ENCODE data around the gene CFAP141.
A peak's percentile ranks its signal among the peaks of the same experiment; 100 is the strongest.
"Not testable (repeated sequence)": the region's sequence is repeated elsewhere in the genome, so short reads cannot be mapped to it uniquely, and the experiment has no call there.

The CFAP141 gene

GRCh38 chr1:154206196-154206595 lies at the start of gene CFAP141:
Gene CFAP141 (minus strand): TSS chr1:154206333. CDS start chr1:154206307, 26 bp downstream.
- in situ Hi-C loops (cut with MboI; ENCODE audit: low pct_unique_long_range_greater_than_20kb, low sequenced_read_pairs), result no loop called here
- no peak for DNase-seq

- in situ Hi-C loops (cut with MboI; ENCODE audit: low pct_unique_long_range_greater_than_20kb, low sequenced_read_pairs), result no loop called here
Measured at GRCh38 chr1:154253671-154254070, 47.5 kb upstream of the CFAP141 start.

DNA sequence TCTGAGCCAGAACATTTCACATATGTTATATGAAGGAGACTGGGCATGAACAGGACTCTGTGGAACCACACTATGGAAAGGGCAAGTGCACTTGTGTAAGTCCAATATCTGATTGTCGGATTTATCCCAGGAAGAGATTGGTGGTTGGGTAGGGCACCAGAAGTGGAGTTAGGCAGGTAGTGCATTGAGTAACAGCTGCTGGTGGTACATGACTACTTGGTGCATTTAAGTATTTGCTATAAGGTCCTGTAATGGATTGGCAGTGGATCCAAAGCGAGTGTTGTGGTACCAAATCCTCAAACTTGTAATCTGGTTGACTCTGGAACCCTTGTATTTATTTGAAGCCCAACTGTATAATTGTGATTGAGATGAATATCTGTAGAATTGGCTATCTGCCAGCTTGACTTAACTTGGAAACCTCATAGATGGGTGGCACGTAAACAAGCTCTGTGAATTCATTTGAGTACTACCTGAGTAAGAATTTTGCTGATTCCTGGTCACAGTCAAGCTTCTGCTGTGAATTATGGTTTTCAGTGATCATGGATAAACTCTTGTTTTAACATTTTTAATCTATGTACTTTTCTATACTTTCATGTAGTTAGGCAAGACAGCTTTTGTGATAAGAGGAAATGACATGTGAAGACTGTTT lies 35.7 kb upstream of the CFAP141 start:
- in situ Hi-C loops (cut with MboI; ENCODE audit: low pct_unique_long_range_greater_than_20kb, low sequenced_read_pairs), result no loop called here
- no peak for DNase-seq

More at GRCh38 chr1:154253671-154254070, 47.5 kb upstream of the CFAP141 start:
- DNase-seq, result no peak

- DNase-seq, result no peak
- in situ Hi-C loops (cut with MboI; ENCODE audit: low pct_unique_long_range_greater_than_20kb, low sequenced_read_pairs), result no loop called here
Measured at GRCh38 chr1:154240294-154240833, 34.2 kb upstream of the CFAP141 start.

GRCh38 chr1:154239491-154239890 lies 33.4 kb upstream of the CFAP141 start:
- in situ Hi-C loops (cut with MboI; ENCODE audit: low pct_unique_long_range_greater_than_20kb, low sequenced_read_pairs), result no loop called here
- no peak for DNase-seq

DNA sequence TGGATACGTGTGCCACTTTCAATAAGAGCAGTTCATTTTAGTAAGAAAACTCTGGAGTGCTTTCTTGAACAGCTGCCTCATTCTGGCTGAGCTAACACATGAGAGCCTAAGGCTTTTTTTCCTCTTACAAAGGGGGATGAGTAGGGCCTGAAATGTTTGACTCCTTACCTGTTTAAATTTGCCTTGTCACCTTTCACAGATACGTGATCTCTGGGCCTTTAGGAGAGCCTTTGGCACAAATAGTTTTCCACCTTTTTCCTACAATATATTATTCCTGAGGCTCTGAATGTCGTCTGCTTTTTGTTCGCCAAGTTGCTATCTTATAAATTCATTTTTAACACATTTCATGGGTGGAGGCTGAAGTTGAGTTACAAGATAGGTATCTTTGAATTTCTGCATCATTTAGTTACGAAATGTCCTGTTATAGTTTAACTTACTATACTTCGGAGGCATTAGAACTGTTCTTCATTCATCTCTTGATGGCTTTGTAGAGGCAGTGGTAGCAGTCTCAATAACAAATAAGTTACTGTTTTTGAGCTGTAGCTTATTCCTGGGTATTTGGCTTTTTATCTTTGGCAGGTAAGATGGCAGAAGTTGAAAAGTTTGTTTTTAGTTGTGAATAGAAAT lies 31.9 kb upstream of the CFAP141 start:
- no peak for DNase-seq
- in situ Hi-C loops (cut with MboI; ENCODE audit: low pct_unique_long_range_greater_than_20kb, low sequenced_read_pairs), result no loop called here

DNA sequence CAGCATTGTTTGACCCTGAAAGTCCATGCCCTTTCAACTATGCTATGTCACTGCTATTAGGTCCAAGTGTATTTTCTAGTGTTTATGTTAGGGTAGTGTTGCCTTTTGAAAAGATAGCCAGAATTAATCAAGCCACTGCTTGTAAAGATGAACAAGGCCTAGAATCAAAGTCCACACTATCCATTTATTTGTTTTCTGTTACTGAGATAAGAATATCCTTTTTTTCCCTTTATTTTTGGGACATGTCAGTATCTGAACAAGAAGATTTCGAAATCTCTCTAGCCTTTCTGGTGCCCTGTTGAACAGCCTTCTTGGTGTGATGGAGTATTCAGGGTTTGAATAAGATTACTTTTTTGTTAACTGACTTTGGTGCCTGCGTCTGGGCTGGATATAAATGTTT lies 31.3 kb upstream of the CFAP141 start:
- DNase-seq, result no peak
- in situ Hi-C loops (cut with MboI; ENCODE audit: low pct_unique_long_range_greater_than_20kb, low sequenced_read_pairs), result no loop called here

DNA sequence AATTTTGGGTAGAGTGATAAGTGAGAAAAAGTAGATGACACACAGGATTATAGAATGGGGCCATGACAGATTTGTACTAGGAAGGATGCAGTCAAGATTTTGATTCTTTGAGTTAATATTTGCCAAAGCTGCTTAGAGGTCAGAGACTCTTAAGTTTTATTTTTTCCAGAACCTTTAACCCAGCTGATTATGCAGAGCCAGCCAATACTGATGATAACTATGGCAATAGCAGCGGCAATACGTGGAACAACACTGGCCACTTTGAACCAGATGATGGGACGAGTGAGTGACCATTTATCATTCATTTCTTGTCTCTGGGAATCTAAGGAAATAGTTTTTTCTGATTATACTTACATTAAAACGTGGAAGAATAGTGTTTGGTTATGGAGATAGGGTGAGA lies 30.7 kb upstream of the CFAP141 start:
- no peak for DNase-seq
- in situ Hi-C loops (cut with MboI; ENCODE audit: low pct_unique_long_range_greater_than_20kb, low sequenced_read_pairs), result no loop called here

DNA sequence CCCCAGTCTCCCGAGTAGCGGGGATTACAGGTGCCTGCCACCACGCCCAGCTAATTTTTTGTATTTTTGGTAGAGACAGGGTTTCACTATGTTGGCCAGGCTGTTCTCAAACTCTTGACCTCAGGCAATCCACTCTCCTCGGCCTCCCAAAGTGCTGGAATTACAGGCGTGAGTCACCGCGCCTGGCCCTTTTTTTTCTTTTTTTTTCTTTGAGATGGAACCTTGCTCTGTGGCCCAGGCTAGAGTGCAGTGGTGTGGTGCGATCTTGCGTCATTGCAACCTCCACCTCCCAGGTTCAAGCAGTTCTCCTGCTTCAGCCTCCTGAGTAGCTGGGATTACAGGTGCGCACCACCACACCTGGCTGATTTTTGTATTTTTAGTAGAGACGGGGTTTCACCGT lies 27.0 kb upstream of the CFAP141 start:
- in situ Hi-C loops (cut with MboI; ENCODE audit: low pct_unique_long_range_greater_than_20kb, low sequenced_read_pairs); DNase-seq: not testable (repeated sequence)

DNA sequence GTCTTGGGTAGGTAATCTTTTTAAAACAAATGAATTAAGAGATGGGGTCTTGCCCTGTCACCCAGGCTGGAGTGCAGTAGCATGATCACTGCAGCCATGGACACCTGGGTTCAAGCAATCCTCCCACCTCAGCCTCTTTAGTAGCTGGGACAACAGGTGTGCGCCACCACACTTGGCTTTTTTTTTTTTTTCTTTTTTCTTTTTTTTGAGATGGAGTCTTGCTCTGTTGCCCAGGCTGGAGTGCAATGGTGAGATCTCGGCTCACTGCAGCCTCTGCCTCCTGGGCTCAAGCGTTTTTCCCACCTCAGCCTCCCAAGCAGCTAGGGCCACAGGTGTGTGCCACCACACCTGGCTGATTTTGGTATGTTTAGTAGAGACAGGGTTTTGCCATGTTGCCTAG lies 25.0 kb upstream of the CFAP141 start:
- in situ Hi-C loops (cut with MboI; ENCODE audit: low pct_unique_long_range_greater_than_20kb, low sequenced_read_pairs); DNase-seq: not testable (repeated sequence)

DNA sequence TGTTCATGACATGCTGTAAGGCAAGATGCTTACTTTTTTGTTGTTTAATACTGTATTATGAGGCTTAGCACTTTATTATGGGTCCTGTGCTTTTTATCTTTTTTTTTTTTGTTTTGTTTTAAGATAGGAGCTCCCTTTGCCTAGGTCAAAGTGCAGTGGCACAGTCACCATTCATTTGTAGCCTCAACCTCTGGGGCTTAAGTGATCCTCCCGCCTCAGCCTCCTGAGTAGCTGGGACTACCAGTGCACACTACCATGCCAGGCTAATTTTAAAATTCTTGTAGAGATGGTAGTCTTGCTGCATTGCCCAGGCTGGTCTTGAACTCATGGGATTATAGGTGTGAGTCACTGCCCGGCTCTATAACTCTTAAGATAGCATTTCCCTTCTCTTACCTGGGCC lies 19.2 kb upstream of the CFAP141 start:
- DNase-seq, result no peak
- in situ Hi-C loops (cut with MboI; ENCODE audit: low pct_unique_long_range_greater_than_20kb, low sequenced_read_pairs), result no loop called here

GRCh38 chr1:154223621-154224020 lies 17.5 kb upstream of the CFAP141 start:
- in situ Hi-C loops (cut with MboI; ENCODE audit: low pct_unique_long_range_greater_than_20kb, low sequenced_read_pairs), result no loop called here
- no peak for DNase-seq

DNA sequence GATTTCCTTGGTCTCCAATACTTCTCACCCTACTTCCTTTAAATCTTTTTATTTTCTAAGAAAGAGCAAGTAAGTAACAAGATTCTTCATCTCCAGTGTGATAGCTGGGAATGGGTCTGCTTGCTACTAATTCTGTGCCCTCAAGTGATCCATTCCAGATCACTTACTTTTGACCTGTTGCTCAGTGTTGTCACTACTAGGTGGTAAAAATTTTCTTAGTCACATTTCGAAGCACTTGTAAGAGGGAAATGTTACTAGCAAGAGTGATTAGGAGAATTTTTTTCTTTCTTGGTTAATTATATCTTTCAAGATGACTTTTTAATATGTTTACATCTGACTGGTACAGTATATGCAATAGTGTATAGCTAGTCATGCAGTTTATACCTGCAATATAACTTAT lies 16.8 kb upstream of the CFAP141 start:
- in situ Hi-C loops (cut with MboI; ENCODE audit: low pct_unique_long_range_greater_than_20kb, low sequenced_read_pairs), result no loop called here
- no peak for DNase-seq

GRCh38 chr1:154222518-154222917 lies 16.4 kb upstream of the CFAP141 start:
- in situ Hi-C loops (cut with MboI; ENCODE audit: low pct_unique_long_range_greater_than_20kb, low sequenced_read_pairs), result no loop called here
- peak; percentile 27 for DNase-seq

GRCh38 chr1:154221278-154222001 lies 15.3 kb upstream of the CFAP141 start:
- in situ Hi-C loops (cut with MboI; ENCODE audit: low pct_unique_long_range_greater_than_20kb, low sequenced_read_pairs), result no loop called here
- peak; percentile 37 for DNase-seq

DNA sequence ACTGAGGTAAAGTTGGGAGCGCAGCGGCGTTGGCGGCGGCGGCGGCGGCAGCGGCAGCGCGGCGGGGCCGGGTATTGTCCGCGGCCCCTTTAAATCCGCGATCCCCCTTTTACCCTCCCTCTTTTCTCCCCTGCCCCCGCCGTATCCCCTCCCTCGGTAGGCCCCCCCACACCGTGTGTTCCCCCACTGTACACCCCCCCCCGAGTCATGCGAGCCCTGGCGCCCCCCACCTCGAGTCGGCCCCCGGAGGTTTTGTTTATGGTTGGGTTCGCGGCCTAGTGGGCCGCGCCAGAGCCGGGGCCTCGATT lies 14.8 kb upstream of the CFAP141 start:
- no peak for DNase-seq
- in situ Hi-C loops (cut with MboI; ENCODE audit: low pct_unique_long_range_greater_than_20kb, low sequenced_read_pairs), result no loop called here

GRCh38 chr1:154220071-154220969 lies 14.2 kb upstream of the CFAP141 start, which contains the start of gene UBAP2L:
Gene UBAP2L (plus strand): TSS chr1:154220955. CDS start chr1:154225124, 4,169 bp downstream.
- DNase-seq, result peak; percentile 100
- in situ Hi-C loops (cut with MboI; ENCODE audit: low pct_unique_long_range_greater_than_20kb, low sequenced_read_pairs), result no loop called here

- in situ Hi-C loops (cut with MboI; ENCODE audit: low pct_unique_long_range_greater_than_20kb, low sequenced_read_pairs), result no loop called here
- DNase-seq, result peak; percentile 60
Measured at GRCh38 chr1:154219541-154219940, 13.4 kb upstream of the CFAP141 start.

DNA sequence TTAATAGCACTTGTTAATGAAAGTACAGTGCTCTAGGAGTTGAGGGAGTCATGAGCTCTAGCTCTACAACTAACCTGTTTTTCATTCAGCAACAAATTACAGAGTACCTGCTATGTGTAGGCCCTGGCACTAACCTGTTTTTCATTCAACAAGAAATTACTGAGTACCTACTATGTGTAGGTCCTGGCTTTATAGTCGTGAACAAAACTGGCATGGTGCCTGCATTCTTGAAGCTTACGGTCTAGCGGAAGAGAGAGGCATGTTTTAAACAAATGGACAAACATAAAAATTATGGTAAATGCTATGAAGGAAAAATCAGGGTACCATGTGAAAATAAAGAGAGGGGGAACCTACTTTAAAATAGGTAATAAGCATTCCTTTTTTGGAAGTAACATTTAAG lies 12.4 kb upstream of the CFAP141 start:
- in situ Hi-C loops (cut with MboI; ENCODE audit: low pct_unique_long_range_greater_than_20kb, low sequenced_read_pairs), result no loop called here
- no peak for DNase-seq

Measured in KBM-7 (cell line).